MG63 (cell line): ENCODE data around the gene CPEB4. TPM values are rescaled to one million over a fixed set of nuclear protein-coding genes. Genes with fewer than 3 reads are reported as not detected.

Source experiments
- DNase-seq: peaks from one replicate; pipeline ENCODE4 v3.0.0-alpha.2; 2020
- H3K27me3 ChIP-seq: fragments of 250-450 bp; sonication (Bioruptor Pico); 2 replicates; pipeline ENCODE4 v1.5.1; 2020; ENCODE audit warnings: mild to moderate bottlenecking, moderate library complexity
- H3K36me3 ChIP-seq: fragments of 250-450 bp; sonication (Bioruptor Pico); 2 replicates; pipeline ENCODE4 v1.5.1; 2020; ENCODE audit warnings: mild to moderate bottlenecking, moderate library complexity
- H3K4me3 ChIP-seq: fragments of 250-450 bp; sonication (Bioruptor Pico); 2 replicates; pipeline ENCODE4 v1.5.1; 2020; ENCODE audit warnings: mild to moderate bottlenecking, moderate library complexity
- H3K9me3 ChIP-seq: fragments of 250-450 bp; sonication (Bioruptor Pico); 2 replicates; pipeline ENCODE4 v1.5.1; 2020; ENCODE audit warnings: mild to moderate bottlenecking, moderate library complexity
- total RNA-seq: library from RNA; depleted of rRNA; stranded (reverse); fragments of >200 nt; shearing (Covaris generic); gene quantifications from 2 replicates; pipeline ENCODE4 v1.2.3, GENCODE V29; 2014; ENCODE audit warnings: low replicate concordance; rRNA removed

Gene CPEB4
- total RNA-seq, 1 experiment from 2014 or later, result 3.6 TPM

- no peaks in the 10 kb centered on the region; the same call in 1 of the 2 replicates for H3K9me3 ChIP-seq
- peaks cover 21% of the 10 kb centered on the region for H3K27me3 ChIP-seq
- H3K4me3 ChIP-seq, result no peak overlapping the region
- DNase-seq, result no peak
- H3K36me3 ChIP-seq, result no peaks in the 10 kb centered on the region
These were observed 120.8 kb downstream of the CPEB4 start for GRCh38 chr5:174008922-174009321.

- no peaks in the 10 kb centered on the region for H3K36me3 ChIP-seq
- peaks cover 13% of the 10 kb centered on the region for H3K27me3 ChIP-seq
- H3K9me3 ChIP-seq, result no peaks in the 10 kb centered on the region; the same call in 1 of the 2 replicates
- no peak for DNase-seq
- H3K4me3 ChIP-seq, result no peak overlapping the region
These were observed 122.2 kb downstream of the CPEB4 start for GRCh38 chr5:174010365-174010764.

GRCh38 chr5:174011441-174011840 lies 123.3 kb downstream of the CPEB4 start:
- Histone ChIP-seq H3K9me3 (no peaks in the 10 kb centered on the region; the same call in 1 of the 2 replicates), H3K27me3 (peaks cover 9% of the 10 kb centered on the region)
- DNase-seq, result no peak

More at GRCh38 chr5:174011441-174011840, 123.3 kb downstream of the CPEB4 start:
- H3K4me3 ChIP-seq, result no peak overlapping the region
- H3K36me3 ChIP-seq, result no peaks in the 10 kb centered on the region

Other genes with a start within 250 kb of the CPEB4 start
- gene C5orf47, start 100.8 kb downstream of the CPEB4 start, total RNA-seq, result not detected in 2 replicates
- not detected in 2 replicates for gene NSG2, start 157.4 kb downstream of the CPEB4 start, total RNA-seq